ENCODE measurements around the gene VTN. TPM values are rescaled to one million over a fixed set of nuclear protein-coding genes. Genes with fewer than 3 reads are reported as not detected.

Gene VTN
- total RNA-seq, 6 donors from 2014 or later, result 0.67 to 6.4 (median 2.3) TPM; not detected in 1

DNA sequence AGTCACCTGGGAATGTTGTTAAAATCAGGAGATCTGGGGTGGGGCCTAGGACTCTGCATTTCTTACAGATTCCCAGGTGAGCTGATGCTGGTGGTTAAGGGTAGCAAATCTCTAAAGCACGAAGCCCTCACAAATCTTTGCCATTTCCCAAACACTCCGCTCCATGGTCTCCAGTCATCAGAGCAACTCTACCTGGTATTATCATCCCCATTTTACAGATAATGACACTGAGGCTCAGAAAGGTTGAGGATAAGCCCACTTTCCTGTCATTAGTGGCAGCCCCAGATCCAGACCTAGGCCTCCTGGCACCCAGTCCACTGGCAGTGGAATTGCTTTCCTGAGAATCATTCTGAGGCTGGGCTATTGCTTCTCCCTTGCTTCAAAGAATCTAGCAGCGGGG, 27.2 kb upstream of the VTN start:
- no peak for TF ChIP-seq POLR2AphosphoS5 (IDR thresholded peaks at IDR 0.05)
- no peak for TF ChIP-seq POLR2A (IDR thresholded peaks at IDR 0.05)
- DNase-seq (no peak), ATAC-seq (ENCODE audit: low FRiP score in 2 of 2) (no peak)
- WGBS, 2 donors, result 94 to 98% methylated on average over 3 of the region's 3 CpGs
- no peak overlapping the region for H3K4me3 ChIP-seq
- H3K27me3 ChIP-seq, result no peaks in the 10 kb centered on the region
- H3K36me3 ChIP-seq, result peaks cover 5 to 69% (median 16%) of the 10 kb centered on the region in 4 donors
- peaks cover 0 to 3% (median 0%) of the 10 kb centered on the region in 4 donors for H3K4me1 ChIP-seq
- no peak overlapping the region for H3K27ac ChIP-seq
- H3K9me3 ChIP-seq, result no peaks in the 10 kb centered on the region

GRCh38 chr17:28396635-28397239, 26.6 kb upstream of the VTN start:
- peaks cover 0 to 3% (median 0%) of the 10 kb centered on the region in 4 donors for H3K4me1 ChIP-seq
- no peak for DNase-seq
- no peak for ATAC-seq (ENCODE audit: low FRiP score in 2 of 2)
- WGBS, 2 donors, result 78 to 100% methylated on average over 2 to 6 of the region's 6 CpGs
- TF ChIP-seq POLR2AphosphoS5 (IDR thresholded peaks at IDR 0.05), result no peak
- no peak for TF ChIP-seq POLR2A (IDR thresholded peaks at IDR 0.05)
- TF ChIP-seq CTCF (IDR thresholded peaks at IDR 0.05), result no peak
- no peak for TF ChIP-seq EP300 (IDR thresholded peaks at IDR 0.05)
- no peak overlapping the region for H3K4me3 ChIP-seq
- H3K36me3 ChIP-seq, result peaks cover 5 to 64% (median 19%) of the 10 kb centered on the region in 4 donors
- H3K9me3 ChIP-seq, result no peaks in the 10 kb centered on the region
- no peak overlapping the region for H3K27ac ChIP-seq
- H3K27me3 ChIP-seq, result no peaks in the 10 kb centered on the region

- no peak for TF ChIP-seq CTCF (IDR thresholded peaks at IDR 0.05)
- TF ChIP-seq POLR2AphosphoS5 (IDR thresholded peaks at IDR 0.05), result no peak
- TF ChIP-seq POLR2A (IDR thresholded peaks at IDR 0.05), result no peak
- TF ChIP-seq EP300 (IDR thresholded peaks at IDR 0.05), result no peak
- H3K36me3 ChIP-seq, result peaks cover 6 to 69% (median 19%) of the 10 kb centered on the region in 4 donors
- H3K4me1 ChIP-seq, result peaks cover 0 to 3% (median 0%) of the 10 kb centered on the region in 4 donors
- H3K27me3 ChIP-seq, result no peaks in the 10 kb centered on the region
- WGBS, 2 donors, result 91 to 100% methylated on average over 4 to 6 of the region's 6 CpGs
- no peaks in the 10 kb centered on the region for H3K9me3 ChIP-seq
- DNase-seq (no peak), ATAC-seq (ENCODE audit: low FRiP score in 2 of 2) (no peak)
- no peak overlapping the region for H3K4me3 ChIP-seq
- H3K27ac ChIP-seq, result no peak overlapping the region
These were observed 25.9 kb upstream of the VTN start for GRCh38 chr17:28395968-28396367.

GRCh38 chr17:28395426-28395825, 25.3 kb upstream of the VTN start:
- Histone ChIP-seq H3K27ac (no peak overlapping the region), H3K27me3 (no peaks in the 10 kb centered on the region), H3K36me3 (peaks cover 3 to 75% (median 21%) of the 10 kb centered on the region in 4 donors), H3K9me3 (no peaks in the 10 kb centered on the region), H3K4me1 (peaks cover 0 to 3% (median 0%) of the 10 kb centered on the region in 4 donors), H3K4me3 (no peak overlapping the region)
- DNase-seq (no peak), ATAC-seq (ENCODE audit: low FRiP score in 2 of 2) (no peak)
- WGBS, 2 donors, result 45 to 47% methylated on average over 2 of the region's 2 CpGs
- TF ChIP-seq POLR2AphosphoS5 (IDR thresholded peaks at IDR 0.05) (no peak), EP300 (IDR thresholded peaks at IDR 0.05) (no peak), CTCF (IDR thresholded peaks at IDR 0.05) (no peak), POLR2A (IDR thresholded peaks at IDR 0.05) (no peak)

GRCh38 chr17:28394337-28395116, 24.4 kb upstream of the VTN start:
- H3K4me1 ChIP-seq, result peaks cover 0 to 3% (median 0%) of the 10 kb centered on the region in 4 donors
- H3K9me3 ChIP-seq, result no peaks in the 10 kb centered on the region
- DNase-seq (no peak), ATAC-seq (ENCODE audit: low FRiP score in 2 of 2) (no peak)
- TF ChIP-seq POLR2A (IDR thresholded peaks at IDR 0.05), result no peak
- no peak for TF ChIP-seq CTCF (IDR thresholded peaks at IDR 0.05)
- TF ChIP-seq EP300 (IDR thresholded peaks at IDR 0.05), result no peak
- no peak for TF ChIP-seq POLR2AphosphoS5 (IDR thresholded peaks at IDR 0.05)
- H3K27ac ChIP-seq, result no peak overlapping the region
- 76 to 80% methylated on average over 7 of the region's 7 CpGs for WGBS, 2 donors
- H3K36me3 ChIP-seq, result peaks cover 7 to 81% (median 26%) of the 10 kb centered on the region in 4 donors
- no peaks in the 10 kb centered on the region for H3K27me3 ChIP-seq
- H3K4me3 ChIP-seq, result no peak overlapping the region

All from upper lobe of left lung (tissue), 6 donors.